ENCODE data around the gene HRH1.
"Not testable (repeated sequence)": the region's sequence is repeated elsewhere in the genome, so short reads cannot be mapped to it uniquely, and the experiment has no call there.

The HRH1 gene

DNA sequence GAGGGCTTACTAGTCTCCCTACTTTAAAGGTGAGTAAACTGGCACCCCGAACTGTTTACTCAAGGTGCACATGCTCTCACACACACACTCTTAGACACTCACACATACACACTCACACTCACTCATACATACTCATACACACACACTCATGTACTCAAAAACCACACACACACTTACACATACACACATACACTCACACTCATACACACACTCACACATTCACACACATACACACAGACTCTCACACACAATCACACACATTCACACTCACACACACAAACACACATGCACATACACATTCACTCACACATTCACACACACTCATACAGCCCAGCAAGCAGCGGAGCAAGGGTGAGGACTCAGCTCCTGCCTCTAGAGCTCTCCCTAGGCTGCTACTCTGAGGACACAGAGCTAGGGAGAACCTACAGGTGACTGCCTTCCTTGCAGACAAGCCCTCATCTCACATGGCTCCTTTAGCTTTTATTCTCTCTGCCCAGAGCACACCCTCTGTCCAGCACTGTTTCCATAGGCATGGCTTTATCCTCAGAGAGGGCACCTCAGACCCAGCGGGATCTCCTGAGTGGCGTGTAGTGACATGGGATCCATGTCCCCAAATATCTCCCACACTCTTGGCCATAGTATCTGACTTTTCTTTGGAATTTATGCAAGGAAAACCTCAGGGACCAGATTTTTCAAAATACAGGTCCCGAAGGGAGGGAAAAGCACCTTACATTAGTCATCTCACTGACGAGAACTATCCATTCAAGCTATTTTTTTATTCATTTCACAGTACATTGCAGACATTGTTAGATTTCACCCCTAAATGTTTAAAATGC, 91.8 kb downstream of the HRH1 start:
- Histone ChIP-seq H3K27ac (no peak overlapping the region), H3K36me3 (no peaks in the 10 kb centered on the region), H3K27me3 (no peaks in the 10 kb centered on the region), H3K4me3 (no peak overlapping the region), H3K4me2 (no peak overlapping the region), H3K4me1 (no peaks in the 10 kb centered on the region), H3K9ac (no peak overlapping the region), H4K20me1 (no peaks in the 10 kb centered on the region), H3K9me3 (no peaks in the 10 kb centered on the region)
- no peak for TF ChIP-seq Cebpa-rat (IDR thresholded peaks at IDR 0.05)

DNA sequence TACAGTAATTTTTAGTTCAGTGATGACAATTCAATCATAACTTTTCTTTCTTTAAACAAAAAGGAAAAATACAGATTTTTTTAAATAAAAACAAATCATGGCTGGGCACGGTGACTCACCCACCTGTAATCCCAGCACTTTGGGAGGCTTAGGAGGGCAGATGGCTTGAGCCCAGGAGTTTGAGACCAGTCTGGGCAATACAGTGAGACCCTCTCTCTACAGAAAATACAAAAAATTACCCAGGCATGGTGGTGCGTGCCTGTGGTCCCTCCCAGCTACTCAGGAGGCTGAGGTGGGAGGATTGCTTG, 92.3 kb downstream of the HRH1 start:
- Histone ChIP-seq H3K27me3 (no peaks in the 10 kb centered on the region), H3K27ac (no peak overlapping the region), H4K20me1 (no peaks in the 10 kb centered on the region), H3K4me2 (no peak overlapping the region), H3K36me3 (no peaks in the 10 kb centered on the region), H3K4me3 (no peak overlapping the region), H3K4me1 (no peaks in the 10 kb centered on the region), H3K9ac (no peak overlapping the region), H3K9me3 (no peaks in the 10 kb centered on the region)
- no peak for TF ChIP-seq Cebpa-rat (IDR thresholded peaks at IDR 0.05)

DNA sequence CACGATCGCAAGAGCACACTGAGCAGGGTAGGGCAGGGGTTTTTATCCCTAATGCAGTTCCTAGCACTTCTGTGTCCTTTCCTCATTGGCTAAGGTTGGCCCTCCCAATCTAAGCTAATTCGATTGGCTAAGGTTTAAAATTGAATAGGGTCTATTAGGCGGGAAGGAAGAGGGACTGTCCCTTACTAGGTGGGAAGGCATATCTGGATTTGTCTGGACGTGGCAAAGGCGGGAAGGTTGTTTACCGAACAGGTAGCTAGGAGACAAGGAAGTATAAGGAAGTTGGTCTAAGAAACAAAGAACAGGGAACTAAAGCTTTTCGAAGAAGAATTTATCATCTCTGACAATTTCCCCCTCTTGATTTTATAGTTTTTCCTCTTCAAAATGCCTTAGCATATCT, 93.1 kb downstream of the HRH1 start:
- Histone ChIP-seq H3K4me2 (no peak overlapping the region), H3K4me3 (no peak overlapping the region), H3K9me3 (no peaks in the 10 kb centered on the region), H3K27me3 (no peaks in the 10 kb centered on the region), H3K36me3 (no peaks in the 10 kb centered on the region), H3K9ac (no peak overlapping the region), H3K4me1 (no peaks in the 10 kb centered on the region), H4K20me1 (no peaks in the 10 kb centered on the region), H3K27ac (no peak overlapping the region)
- TF ChIP-seq Cebpa-rat (IDR thresholded peaks at IDR 0.05), result no peak

DNA sequence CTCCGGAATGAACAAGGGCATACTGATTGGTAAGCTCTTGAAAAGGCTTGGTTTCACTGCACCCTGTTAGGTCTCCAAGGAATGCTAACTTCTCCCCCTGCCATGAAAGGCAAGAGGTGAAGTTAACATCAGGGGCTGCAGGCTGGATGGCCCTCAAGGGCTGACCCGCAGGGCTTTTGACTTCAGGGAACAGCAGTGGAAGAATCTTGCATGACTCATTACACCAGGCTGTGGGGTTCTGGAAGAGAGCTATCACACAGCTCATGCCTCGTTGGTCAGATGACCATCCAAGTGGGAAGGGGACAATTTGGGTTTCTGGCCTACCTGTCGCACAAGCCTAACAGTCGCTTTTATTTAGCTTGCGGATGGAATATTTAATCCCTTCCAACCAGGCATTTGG, 94.3 kb downstream of the HRH1 start:
- H3K4me2 ChIP-seq, result no peak overlapping the region
- H3K4me1 ChIP-seq, result no peaks in the 10 kb centered on the region
- H3K9ac ChIP-seq, result no peak overlapping the region
- H3K9me3 ChIP-seq, result no peaks in the 10 kb centered on the region
- no peak overlapping the region for H3K27ac ChIP-seq
- H3K27me3 ChIP-seq, result no peaks in the 10 kb centered on the region
- no peaks in the 10 kb centered on the region for H4K20me1 ChIP-seq
- H3K4me3 ChIP-seq, result no peak overlapping the region
- H3K36me3 ChIP-seq, result no peaks in the 10 kb centered on the region
- TF ChIP-seq Cebpa-rat (IDR thresholded peaks at IDR 0.05), result no peak

DNA sequence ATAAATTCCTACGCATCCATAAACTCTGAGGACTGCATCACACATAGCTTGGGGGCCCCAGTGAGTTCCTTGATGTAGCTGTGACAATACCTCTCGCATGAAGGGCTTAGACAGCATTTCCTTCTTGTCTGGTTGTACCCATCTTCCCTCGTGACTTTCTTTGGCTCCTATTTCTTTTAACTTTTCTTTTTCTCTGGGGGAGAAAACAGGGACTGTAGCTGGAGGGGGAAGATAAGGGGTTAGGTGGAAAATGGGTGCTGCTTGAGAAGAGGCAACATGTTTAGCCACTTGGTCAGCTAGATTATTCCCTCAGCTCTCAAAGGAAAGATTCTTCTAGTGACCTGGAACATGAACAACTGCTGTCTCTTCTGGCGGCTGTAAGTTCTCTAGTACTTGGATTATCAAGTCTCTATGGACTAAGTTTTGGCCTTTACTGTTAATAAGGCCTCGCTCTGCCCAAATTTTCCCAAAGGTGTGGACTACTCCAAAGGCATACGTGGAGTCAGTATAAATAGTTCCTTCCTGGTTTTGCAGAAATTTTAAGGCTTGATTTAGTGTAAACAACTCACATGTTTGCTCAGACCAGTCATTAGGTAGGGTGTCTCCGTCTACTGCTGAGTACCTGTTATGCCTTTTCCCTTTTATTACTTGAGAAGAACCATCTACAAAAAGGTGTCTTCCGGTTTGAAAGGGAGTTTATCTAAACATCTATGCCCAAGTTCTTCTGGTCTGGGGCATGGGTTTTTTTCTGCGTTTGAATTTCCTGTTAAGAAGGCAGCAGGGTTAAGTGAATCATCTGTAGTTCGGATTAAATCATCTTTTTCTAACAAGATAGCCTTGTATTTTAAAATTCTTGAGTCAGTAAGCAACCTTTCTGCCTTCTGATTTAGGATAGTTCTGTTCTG, 96.9 kb downstream of the HRH1 start:
- Histone ChIP-seq H3K27ac (no peak overlapping the region), H3K27me3 (no peaks in the 10 kb centered on the region), H4K20me1 (no peaks in the 10 kb centered on the region), H3K9ac (no peak overlapping the region), H3K4me3 (no peak overlapping the region), H3K9me3 (no peaks in the 10 kb centered on the region), H3K4me1 (no peaks in the 10 kb centered on the region), H3K36me3 (no peaks in the 10 kb centered on the region), H3K4me2 (no peak overlapping the region)
- TF ChIP-seq Cebpa-rat (IDR thresholded peaks at IDR 0.05), result no peak

DNA sequence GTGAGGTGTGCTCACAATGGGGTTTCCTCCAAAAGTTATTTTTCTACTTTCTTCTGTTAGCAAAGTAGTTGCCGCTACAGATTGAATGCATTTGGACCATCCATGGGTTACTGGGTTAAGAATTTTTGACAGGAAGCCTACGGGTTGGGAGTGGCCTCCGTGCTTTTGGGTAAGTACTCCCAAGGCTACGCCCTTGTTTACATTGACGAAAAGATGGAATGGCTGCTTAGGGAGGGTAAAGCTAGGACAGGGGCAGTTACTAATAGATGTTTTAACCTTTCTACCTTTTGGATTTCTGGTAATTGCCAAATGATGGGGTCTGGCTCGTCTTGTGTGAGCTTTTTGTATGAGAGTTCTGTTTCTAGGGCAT, 97.5 kb downstream of the HRH1 start:
- no peak overlapping the region for H3K4me2 ChIP-seq
- H3K4me1 ChIP-seq, result no peaks in the 10 kb centered on the region
- no peak for TF ChIP-seq Cebpa-rat (IDR thresholded peaks at IDR 0.05)
- no peak overlapping the region for H3K4me3 ChIP-seq
- H3K9ac ChIP-seq, result no peak overlapping the region
- no peaks in the 10 kb centered on the region for H3K9me3 ChIP-seq
- no peaks in the 10 kb centered on the region for H4K20me1 ChIP-seq
- no peak overlapping the region for H3K27ac ChIP-seq
- H3K36me3 ChIP-seq, result no peaks in the 10 kb centered on the region
- no peaks in the 10 kb centered on the region for H3K27me3 ChIP-seq

DNA sequence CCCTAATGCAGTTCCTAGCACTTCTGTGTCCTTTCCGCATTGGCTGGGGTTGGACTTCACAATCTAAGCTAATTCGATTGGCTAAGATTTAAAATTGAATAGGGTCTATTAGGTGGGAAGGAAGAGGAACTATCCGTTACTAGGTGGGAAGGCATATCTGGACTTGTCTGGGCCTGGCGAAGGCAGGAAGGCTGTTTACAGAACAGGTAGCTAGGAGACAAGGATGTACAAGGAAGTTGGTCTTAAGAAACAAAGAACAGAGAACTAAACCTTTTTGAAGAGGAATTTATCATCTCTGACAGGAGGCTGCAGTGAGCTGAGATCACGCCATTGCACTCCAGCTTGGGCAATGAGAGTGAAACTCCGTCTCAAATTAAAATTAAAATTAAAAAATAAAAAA, 100.6 kb downstream of the HRH1 start:
- H3K36me3 ChIP-seq, result no peaks in the 10 kb centered on the region
- H3K27me3 ChIP-seq, result no peaks in the 10 kb centered on the region
- TF ChIP-seq Cebpa-rat (IDR thresholded peaks at IDR 0.05), result no peak
- H3K4me2 ChIP-seq, result no peak overlapping the region
- no peak overlapping the region for H3K9ac ChIP-seq
- H3K4me1 ChIP-seq, result no peaks in the 10 kb centered on the region
- H4K20me1 ChIP-seq, result no peaks in the 10 kb centered on the region
- no peak overlapping the region for H3K27ac ChIP-seq
- H3K4me3 ChIP-seq, result no peak overlapping the region
- H3K9me3 ChIP-seq, result no peaks in the 10 kb centered on the region

DNA sequence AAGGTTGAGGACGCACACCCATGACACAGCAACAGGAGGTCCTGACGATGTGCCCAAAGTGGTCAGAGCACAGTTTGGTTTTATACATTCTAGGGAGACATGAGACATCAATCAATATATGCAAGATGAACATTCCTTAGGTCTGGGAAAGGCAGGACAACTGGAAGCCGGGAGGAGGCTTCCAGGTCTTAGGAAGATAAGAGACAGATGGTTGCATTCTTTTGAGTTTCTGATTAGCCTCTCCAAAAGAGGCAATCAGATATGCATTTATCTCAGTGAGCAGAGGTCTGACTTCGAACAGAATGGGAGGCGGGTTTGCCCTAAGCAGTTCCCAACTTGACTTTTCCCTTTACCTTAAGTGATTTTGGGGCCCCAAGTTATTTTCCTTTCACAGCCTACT, 101.2 kb downstream of the HRH1 start:
- not testable (repeated sequence) for H3K4me3 ChIP-seq, H3K4me2 ChIP-seq, H3K27me3 ChIP-seq, H3K9me3 ChIP-seq, H3K4me1 ChIP-seq, H4K20me1 ChIP-seq, H3K36me3 ChIP-seq, H3K9ac ChIP-seq, H3K27ac ChIP-seq

DNA sequence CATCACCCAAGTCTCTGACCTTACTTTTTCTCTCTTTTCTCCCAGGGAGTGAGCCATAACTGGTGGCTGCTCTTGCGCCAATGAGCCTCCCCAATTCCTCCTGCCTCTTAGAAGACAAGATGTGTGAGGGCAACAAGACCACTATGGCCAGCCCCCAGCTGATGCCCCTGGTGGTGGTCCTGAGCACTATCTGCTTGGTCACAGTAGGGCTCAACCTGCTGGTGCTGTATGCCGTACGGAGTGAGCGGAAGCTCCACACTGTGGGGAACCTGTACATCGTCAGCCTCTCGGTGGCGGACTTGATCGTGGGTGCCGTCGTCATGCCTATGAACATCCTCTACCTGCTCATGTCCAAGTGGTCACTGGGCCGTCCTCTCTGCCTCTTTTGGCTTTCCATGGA, 104.7 kb downstream of the HRH1 start:
- no peak for TF ChIP-seq Cebpa-rat (IDR thresholded peaks at IDR 0.05)
- Histone ChIP-seq H3K4me1 (no peaks in the 10 kb centered on the region), H4K20me1 (no peaks in the 10 kb centered on the region), H3K9me3 (no peaks in the 10 kb centered on the region), H3K9ac (no peak overlapping the region), H3K27me3 (no peaks in the 10 kb centered on the region), H3K4me2 (no peak overlapping the region), H3K4me3 (no peak overlapping the region), H3K36me3 (no peaks in the 10 kb centered on the region), H3K27ac (no peak overlapping the region)

DNA sequence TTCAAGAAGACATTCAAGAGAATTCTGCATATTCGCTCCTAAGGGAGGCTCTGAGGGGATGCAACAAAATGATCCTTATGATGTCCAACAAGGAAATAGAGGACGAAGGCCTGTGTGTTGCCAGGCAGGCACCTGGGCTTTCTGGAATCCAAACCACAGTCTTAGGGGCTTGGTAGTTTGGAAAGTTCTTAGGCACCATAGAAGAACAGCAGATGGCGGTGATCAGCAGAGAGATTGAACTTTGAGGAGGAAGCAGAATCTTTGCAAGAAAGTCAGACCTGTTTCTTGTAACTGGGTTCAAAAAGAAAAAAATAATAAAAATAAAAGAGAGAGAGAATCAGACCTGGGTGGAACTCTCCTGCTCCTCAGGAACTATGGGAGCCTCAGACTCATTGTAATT, 106.2 kb downstream of the HRH1 start:
- Histone ChIP-seq H3K27ac (no peak overlapping the region), H3K27me3 (no peaks in the 10 kb centered on the region), H3K9me3 (no peaks in the 10 kb centered on the region), H3K4me3 (no peak overlapping the region), H3K4me2 (no peak overlapping the region), H3K36me3 (no peaks in the 10 kb centered on the region), H3K4me1 (no peaks in the 10 kb centered on the region), H4K20me1 (no peaks in the 10 kb centered on the region), H3K9ac (no peak overlapping the region)
- no peak for TF ChIP-seq Cebpa-rat (IDR thresholded peaks at IDR 0.05)

All from BLaER1 (cell line).